BJ (cell line): ENCODE data around the gene ADSS1. TPM values are rescaled to one million over a fixed set of nuclear protein-coding genes. Genes with fewer than 3 reads are reported as not detected.

Experiments
- CTCF ChIA-PET: fragments of 350-600 bp; formaldehyde crosslinking; extraction: SDS; loops from one replicate; lab custom pipeline; 2021; ENCODE audit warnings: antibody characterized with exemption, inconsistent platforms; lab: Yijun Ruan, JAX
- POLR2A ChIA-PET: fragments of 300-600 bp; sonication (Branson Sonifier 250); formaldehyde crosslinking; extraction: SDS; loops from one replicate; lab custom pipeline; 2021; ENCODE audit warnings: antibody characterized with exemption; lab: Charles Lee
- DNase-seq: peaks from one replicate; pipeline ENCODE4 v3.0.0-alpha.2; 2011; ENCODE audit warnings: low read depth
- H3K27me3 ChIP-seq: 2 replicates; pipeline ENCODE4 v1.6.0; 2011; ENCODE audit warnings: low read length; ENCODE audit not compliant: control insufficient read depth, insufficient read depth
- H3K36me3 ChIP-seq: 2 replicates; pipeline ENCODE4 v1.5.1; 2011; ENCODE audit warnings: low read length; ENCODE audit not compliant: control insufficient read depth, insufficient read depth
- H3K4me3 ChIP-seq: 2 replicates; pipeline ENCODE4 v1.5.1; 2011; ENCODE audit warnings: low read depth, mild to moderate bottlenecking, control low read depth, low read length
- polyA plus RNA-seq: library from polyadenylated mRNA; depleted of rRNA; stranded (reverse); fragments of >200 nt; gene quantifications from 2 replicates; pipeline ENCODE4 v1.2.3, GENCODE V29; 2011
- TF ChIP-seq, protein P1 (sequence below): IDR thresholded peaks from 2 replicates; pipeline ENCODE4 v1.5.1; 2011; ENCODE audit warnings: low read depth, mild to moderate bottlenecking, control low read depth, inconsistent platforms, low read length, moderate library complexity; ENCODE audit not compliant: insufficient read depth

Gene ADSS1
- polyA plus RNA-seq, 1 experiment, result 4.5 TPM

DNA sequence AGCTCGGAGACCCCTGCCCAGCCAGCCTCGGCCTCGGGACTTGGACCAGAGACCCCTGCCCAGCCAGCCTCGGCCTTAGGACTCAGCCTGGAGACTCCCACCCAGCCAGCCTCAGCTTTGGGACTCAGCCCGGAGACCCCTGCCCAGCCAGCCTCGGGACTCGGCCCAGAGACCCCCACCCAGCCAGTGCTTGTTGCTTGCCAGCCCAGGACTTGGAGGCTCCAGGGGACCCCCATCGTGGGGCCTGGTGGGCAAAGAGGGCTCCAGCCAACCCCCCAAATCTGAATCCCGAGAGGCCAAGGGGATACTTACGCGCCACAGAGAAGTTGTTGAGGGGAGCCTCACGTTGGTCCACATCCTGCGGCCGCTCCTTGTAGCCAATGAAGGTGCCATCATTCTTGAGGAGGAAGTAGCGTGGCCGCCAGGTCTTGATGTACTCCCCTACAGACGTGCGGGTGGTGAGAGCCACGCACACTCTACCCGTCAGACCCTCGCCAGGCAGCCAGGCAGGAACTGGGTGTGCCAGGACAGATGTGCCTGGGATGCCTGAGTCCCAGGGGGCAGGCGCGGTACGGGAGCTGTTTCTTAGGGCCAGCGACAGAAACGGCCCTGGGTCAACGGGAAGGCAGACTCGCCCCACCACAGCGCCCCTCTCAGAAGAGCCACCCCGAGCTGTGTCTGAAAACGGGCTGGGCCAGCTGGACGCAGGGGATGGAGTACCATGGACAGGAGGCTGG is 55.9 kb downstream of the ADSS1 start:
- TF ChIP-seq, protein P1, sequence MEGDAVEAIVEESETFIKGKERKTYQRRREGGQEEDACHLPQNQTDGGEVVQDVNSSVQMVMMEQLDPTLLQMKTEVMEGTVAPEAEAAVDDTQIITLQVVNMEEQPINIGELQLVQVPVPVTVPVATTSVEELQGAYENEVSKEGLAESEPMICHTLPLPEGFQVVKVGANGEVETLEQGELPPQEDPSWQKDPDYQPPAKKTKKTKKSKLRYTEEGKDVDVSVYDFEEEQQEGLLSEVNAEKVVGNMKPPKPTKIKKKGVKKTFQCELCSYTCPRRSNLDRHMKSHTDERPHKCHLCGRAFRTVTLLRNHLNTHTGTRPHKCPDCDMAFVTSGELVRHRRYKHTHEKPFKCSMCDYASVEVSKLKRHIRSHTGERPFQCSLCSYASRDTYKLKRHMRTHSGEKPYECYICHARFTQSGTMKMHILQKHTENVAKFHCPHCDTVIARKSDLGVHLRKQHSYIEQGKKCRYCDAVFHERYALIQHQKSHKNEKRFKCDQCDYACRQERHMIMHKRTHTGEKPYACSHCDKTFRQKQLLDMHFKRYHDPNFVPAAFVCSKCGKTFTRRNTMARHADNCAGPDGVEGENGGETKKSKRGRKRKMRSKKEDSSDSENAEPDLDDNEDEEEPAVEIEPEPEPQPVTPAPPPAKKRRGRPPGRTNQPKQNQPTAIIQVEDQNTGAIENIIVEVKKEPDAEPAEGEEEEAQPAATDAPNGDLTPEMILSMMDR, result no peak
- Histone ChIP-seq H3K36me3 (peaks cover 31% of the 10 kb centered on the region), H3K27me3 (no peaks in the 10 kb centered on the region), H3K4me3 (no peak overlapping the region)
- POLR2A ChIA-PET, result no interaction called here
- CTCF ChIA-PET, result interaction anchor here (1.6 to 6.3 kb wide), 2 partner anchors 10 kb away, joined by 3 to 33 read pairs; no protein-coding TSS in a partner anchor
- no peak for DNase-seq

DNA sequence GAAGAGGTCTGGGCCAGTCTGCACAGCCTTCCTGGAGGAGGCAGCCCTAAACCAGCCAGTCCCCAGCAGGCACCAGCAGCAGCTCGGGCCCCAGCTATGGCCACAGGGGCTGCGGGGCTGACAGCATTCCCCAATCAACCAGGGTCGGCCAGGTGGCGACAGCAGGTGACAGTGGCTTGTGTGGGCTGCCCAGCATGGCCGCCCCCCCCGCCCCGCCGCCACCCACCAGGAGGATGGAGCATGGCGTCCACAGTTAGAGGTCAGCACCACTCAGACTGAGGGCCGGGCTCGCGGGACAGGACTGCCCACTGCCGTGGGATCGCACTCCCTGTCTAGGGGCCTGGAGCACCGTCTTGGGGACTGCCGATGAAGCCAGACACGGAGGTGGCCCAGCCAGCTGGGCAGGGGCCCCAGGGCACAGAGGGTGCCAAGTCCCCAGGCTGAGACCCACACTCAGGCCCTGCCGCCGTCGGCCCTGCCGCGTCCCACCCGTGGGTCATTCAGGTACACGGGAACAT is 56.5 kb downstream of the ADSS1 start:
- Histone ChIP-seq H3K27me3 (no peaks in the 10 kb centered on the region), H3K36me3 (peaks cover 26% of the 10 kb centered on the region), H3K4me3 (no peak overlapping the region)
- ChIA-PET CTCF (interaction anchor here (1.6 to 6.3 kb wide), 2 partner anchors 9 to 11 kb away, joined by 3 to 33 read pairs; no protein-coding TSS in a partner anchor), POLR2A (interaction anchor here (0.5 kb wide), 1 partner anchor 98 kb away, joined by 3 read pairs; no protein-coding TSS in a partner anchor)
- TF ChIP-seq, protein P1, result no peak
- no peak for DNase-seq

DNA sequence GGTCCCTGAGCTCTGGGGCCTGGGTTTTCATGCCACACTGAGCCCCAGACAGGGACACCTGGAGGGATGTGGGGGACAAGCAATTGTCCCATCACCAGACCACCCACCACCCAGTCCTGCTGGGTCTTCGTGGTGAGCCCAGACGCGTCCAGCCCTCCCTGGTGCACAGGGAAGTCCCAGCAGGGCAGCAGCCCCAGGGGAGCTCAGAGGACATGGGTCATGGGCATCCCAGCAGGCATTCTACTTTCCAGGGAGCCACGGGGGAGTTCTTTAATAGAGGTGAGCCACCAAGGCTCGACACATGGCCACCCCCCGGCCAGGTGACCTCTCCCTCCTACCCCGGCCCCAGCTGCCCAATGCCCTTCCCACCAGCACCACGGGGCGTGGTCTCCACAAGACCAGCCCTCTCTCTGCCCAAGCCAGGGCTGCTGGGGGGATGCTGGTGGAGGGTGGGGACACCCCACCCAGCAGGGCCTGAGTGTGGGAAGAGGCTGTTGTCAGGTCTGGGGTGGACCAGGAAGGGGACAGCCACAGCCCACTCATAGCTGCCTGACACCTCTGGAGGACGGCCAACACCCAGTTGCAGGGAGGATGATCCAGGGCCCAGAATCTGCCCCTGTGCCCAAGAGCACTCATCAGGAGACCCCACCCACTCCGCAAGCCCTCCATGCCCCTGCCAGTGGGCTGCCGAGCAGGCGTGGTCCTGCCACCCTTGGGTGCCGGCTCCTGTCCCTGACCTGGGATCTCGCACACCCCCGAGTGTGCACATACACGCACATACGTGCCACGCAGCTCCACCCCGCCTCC is 57.4 kb downstream of the ADSS1 start:
- POLR2A ChIA-PET, result no interaction called here

DNA sequence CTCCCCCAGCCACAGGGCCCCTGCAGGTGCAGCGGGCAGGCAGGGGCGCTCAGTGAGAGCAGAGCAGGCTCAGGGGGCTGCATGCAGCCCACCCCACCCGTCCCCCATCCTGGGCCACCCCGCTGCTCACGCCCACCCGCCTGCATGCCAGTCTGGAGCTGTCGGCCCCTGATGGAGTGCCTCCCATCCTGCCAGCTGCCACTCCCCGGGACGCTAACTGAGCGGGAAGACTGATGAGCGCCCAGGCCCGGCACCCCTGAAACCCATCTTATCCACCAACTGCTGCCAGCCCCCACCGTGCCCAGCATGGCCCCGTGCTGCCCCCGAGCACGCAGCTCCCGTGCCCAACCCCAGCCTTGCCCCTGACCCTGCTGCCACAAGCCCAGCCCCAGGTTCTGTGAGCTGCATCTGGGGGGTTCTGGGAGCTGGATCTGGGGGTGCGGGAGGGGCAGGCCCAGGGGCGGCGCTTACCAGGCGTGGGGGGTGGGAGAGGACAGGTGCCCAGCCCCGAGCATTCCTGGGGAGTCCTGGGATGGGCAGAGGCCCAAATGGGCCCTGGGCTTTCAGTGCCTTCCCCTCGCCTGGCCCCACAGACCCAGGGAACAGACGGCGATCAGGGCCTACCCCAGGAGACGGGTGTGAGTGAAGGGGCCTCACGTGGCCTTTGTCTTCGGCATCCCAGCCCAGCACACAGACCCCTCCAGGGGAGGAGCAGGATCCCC is 58.2 kb downstream of the ADSS1 start:
- ChIA-PET POLR2A (no interaction called here), CTCF (interaction anchor here (1.3 to 6.3 kb wide), 2 partner anchors 12 kb away, joined by 3 to 33 read pairs; no protein-coding TSS in a partner anchor)
- DNase-seq, result no peak
- Histone ChIP-seq H3K27me3 (no peaks in the 10 kb centered on the region), H3K36me3 (peaks cover 25% of the 10 kb centered on the region), H3K4me3 (no peak overlapping the region)
- TF ChIP-seq, protein P1, result no peak

More for the DNA sequence above, 57.4 kb downstream of the ADSS1 start:
- CTCF ChIA-PET, result interaction anchor here (0.7 to 6.3 kb wide), 4 partner anchors 8 to 17 kb away, joined by 3 to 33 read pairs (median 3); no protein-coding TSS in a partner anchor
- TF ChIP-seq, protein P1, result no peak
- no peak overlapping the region for H3K4me3 ChIP-seq
- no peaks in the 10 kb centered on the region for H3K27me3 ChIP-seq
- no peak for DNase-seq
- peaks cover 23% of the 10 kb centered on the region for H3K36me3 ChIP-seq
